Measurements from ENCODE around the gene KLHL18.

- TF ChIP-seq CTCF (IDR thresholded peaks at IDR 0.05; ENCODE audit: poor library complexity, severe bottlenecking): no peak
- TF ChIP-seq POLR2AphosphoS5 (IDR thresholded peaks at IDR 0.05): no peak
- TF ChIP-seq REST (IDR thresholded peaks at IDR 0.05; ENCODE audit: borderline replicate concordance): no peak
- TF ChIP-seq SMC3 (conservative IDR thresholded peaks at IDR 0.05; ENCODE audit: poor library complexity): no peak
- no peak for TF ChIP-seq EP300 (conservative IDR thresholded peaks at IDR 0.05; ENCODE audit: poor library complexity, severe bottlenecking)
These were observed 12.6 kb downstream of the KLHL18 start for GRCh38 chr3:47295322-47295721.
